Left ventricle myocardium inferior (tissue), 1 donor: ENCODE measurements around the gene B3GALT4. TPM values are rescaled to one million over a fixed set of nuclear protein-coding genes. Genes with fewer than 3 reads are reported as not detected.

Experiments
- DNase-seq: peaks from one replicate; pipeline ENCODE4 v3.0.0-alpha.2; 2020
- H3K27ac ChIP-seq: fragments of 200-600 bp; replicated peaks from 2 replicates; pipeline ENCODE4 v1.8.0; 2021
- H3K27me3 ChIP-seq: fragments of 200-600 bp; 2 replicates; pipeline ENCODE4 v1.8.0; 2021; ENCODE audit warnings: low read depth
- H3K36me3 ChIP-seq: fragments of 200-600 bp; 2 replicates; pipeline ENCODE4 v1.8.0; 2021
- H3K4me1 ChIP-seq: fragments of 200-600 bp; 2 replicates; pipeline ENCODE4 v1.8.0; 2021
- H3K4me3 ChIP-seq: fragments of 200-600 bp; 2 replicates; pipeline ENCODE4 v1.8.0; 2021; ENCODE audit warnings: mild to moderate bottlenecking, moderate library complexity
- H3K9me3 ChIP-seq: fragments of 200-600 bp; replicated peaks from 2 replicates; pipeline ENCODE4 v1.8.0; 2021
- intact Hi-C: fragments of 100-400 bp; cut with micrococcal nuclease; formaldehyde crosslinking; loops from one replicate; pipeline ENCODE4 v1.11.0; 2022
- total RNA-seq: library from RNA; stranded (reverse); fragmentation: NEBNext Ultra II Directional; extraction: Animal tissue kit (Norgen Biotek cat#: 25700); gene quantifications from one replicate; pipeline ENCODE4 v1.2.1, GENCODE V29; 2021
- TF ChIP-seq, protein P1 (sequence below): fragments of 200-600 bp; IDR thresholded peaks from 2 replicates; pipeline ENCODE4 v1.8.0; 2021; ENCODE audit warnings: antibody characterized with exemption, mild to moderate bottlenecking, borderline replicate concordance
- donor health status: DM: no; HTN: yes; CAD: no; lungs with severe emphysema.

B3GALT4 gene
- total RNA-seq, 1 donor from 2014 or later: 7.5 TPM

DNA sequence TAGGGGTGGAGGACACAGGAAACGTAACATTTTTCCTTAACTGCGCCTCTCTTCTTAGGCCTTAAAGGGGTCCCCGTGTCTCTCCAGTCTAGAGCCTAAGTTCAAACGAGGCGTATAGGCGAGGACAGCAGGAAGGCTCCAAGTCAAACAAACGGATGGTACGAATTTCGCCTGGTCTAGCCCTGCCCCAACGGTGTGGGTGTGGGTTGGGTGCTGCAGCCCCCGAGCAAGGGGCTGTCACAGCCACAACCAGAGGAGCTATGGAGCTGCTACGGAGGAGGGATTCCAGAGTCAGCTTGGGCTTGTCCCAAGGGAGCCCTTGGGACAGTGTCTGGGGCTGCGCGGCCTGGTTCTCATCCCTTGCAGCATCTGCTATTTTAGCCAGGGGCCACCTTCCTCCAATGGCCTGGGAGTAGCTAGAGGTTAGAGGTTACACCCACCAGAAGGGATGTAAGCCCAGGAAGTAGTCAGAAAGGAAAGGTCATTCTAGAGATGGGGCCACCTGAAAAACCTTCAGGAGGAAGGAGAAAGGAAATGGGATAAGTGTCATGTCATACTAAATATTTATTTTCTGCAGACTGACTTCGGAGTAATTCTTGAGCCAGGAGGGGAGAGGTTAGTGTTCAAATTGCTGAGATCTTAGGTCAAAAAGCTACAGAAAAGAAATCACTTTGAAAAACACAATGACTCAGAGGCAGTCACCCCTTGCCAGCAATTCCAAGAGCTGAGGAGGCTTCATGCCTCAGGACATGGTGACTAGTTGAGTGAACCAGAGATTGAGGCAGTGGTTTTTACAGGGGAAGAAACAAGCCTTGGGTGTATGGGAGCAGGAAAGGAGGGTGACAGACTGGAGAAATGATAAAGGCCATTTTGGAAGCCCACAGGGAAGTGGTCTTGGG, 26.9 kb upstream of the B3GALT4 start:
- TF ChIP-seq, protein P1, sequence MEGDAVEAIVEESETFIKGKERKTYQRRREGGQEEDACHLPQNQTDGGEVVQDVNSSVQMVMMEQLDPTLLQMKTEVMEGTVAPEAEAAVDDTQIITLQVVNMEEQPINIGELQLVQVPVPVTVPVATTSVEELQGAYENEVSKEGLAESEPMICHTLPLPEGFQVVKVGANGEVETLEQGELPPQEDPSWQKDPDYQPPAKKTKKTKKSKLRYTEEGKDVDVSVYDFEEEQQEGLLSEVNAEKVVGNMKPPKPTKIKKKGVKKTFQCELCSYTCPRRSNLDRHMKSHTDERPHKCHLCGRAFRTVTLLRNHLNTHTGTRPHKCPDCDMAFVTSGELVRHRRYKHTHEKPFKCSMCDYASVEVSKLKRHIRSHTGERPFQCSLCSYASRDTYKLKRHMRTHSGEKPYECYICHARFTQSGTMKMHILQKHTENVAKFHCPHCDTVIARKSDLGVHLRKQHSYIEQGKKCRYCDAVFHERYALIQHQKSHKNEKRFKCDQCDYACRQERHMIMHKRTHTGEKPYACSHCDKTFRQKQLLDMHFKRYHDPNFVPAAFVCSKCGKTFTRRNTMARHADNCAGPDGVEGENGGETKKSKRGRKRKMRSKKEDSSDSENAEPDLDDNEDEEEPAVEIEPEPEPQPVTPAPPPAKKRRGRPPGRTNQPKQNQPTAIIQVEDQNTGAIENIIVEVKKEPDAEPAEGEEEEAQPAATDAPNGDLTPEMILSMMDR: no peak
- peaks cover 23% of the 10 kb centered on the region for H3K36me3 ChIP-seq
- H3K27ac ChIP-seq: peak overlapping the region; percentile 96
- peak overlapping the region; percentile 72 for H3K4me3 ChIP-seq
- H3K9me3 ChIP-seq: no peaks in the 10 kb centered on the region
- peaks cover 30% of the 10 kb centered on the region for H3K4me1 ChIP-seq
- intact Hi-C loops: loop anchor here (5.0 kb wide), 2 partner anchors 88 to 128 kb away; no protein-coding TSS in a partner anchor
- DNase-seq: no peak
- H3K27me3 ChIP-seq: peaks cover 6% of the 10 kb centered on the region

DNA sequence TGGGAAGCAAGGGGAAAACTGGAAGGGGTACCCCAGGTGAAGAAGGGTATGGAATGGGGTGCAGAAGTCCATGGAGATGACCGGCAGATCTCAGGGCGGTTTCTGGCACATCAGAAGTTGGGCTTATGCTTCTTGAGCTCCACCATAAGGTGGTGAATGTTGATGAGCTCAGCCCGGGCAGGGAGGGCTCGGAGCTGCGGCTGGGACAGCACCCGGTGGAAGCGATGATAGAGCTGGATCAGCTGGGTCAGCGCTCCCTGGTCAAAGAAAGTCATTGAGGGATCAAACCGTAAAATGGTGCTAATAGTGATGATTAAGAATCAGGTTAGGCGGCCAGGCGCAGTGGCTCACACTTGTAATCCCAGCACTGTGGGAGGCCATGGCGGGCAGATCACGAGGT, 26.2 kb upstream of the B3GALT4 start:
- H3K9me3 ChIP-seq: no peaks in the 10 kb centered on the region
- H3K4me3 ChIP-seq: no peak overlapping the region
- peaks cover 30% of the 10 kb centered on the region for H3K4me1 ChIP-seq
- intact Hi-C loops: no loop called here
- peaks cover 23% of the 10 kb centered on the region for H3K36me3 ChIP-seq
- TF ChIP-seq, protein P1: no peak
- no peaks in the 10 kb centered on the region for H3K27me3 ChIP-seq
- DNase-seq: no peak
- H3K27ac ChIP-seq: peak overlapping the region; percentile 96

DNA sequence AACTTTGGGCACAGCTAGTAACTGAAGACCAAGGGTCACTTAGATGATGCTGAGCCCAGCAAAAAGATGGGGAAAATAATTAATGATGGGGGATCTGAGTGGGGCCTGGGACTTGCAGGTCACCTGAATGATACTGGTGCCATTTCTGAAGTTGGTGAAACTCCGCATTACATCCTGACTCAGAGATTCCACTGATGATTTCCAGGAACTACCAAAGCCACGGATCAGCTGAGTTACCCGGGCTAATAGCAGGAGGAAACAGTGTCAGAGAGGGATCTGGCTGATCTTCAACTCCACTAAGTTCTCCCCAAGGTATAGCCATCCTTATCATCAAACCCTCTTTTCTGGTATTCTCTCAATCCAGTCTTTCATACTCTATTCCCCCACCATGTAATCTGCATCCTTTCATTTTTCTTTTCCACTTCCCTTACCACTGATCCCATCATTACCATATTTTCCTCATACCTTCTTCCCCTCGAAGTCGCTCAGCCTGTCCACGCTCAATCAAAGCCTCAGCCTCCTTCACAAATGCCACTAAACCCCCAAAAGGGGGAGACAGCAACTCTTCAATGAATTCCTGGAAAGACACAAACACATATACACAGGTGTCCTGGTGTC, 25.4 kb upstream of the B3GALT4 start:
- no peaks in the 10 kb centered on the region for H3K27me3 ChIP-seq
- intact Hi-C loops: no loop called here
- DNase-seq: no peak
- no peak overlapping the region for H3K4me3 ChIP-seq
- TF ChIP-seq, protein P1: no peak
- no peaks in the 10 kb centered on the region for H3K9me3 ChIP-seq
- H3K27ac ChIP-seq: no peak overlapping the region
- peaks cover 25% of the 10 kb centered on the region for H3K36me3 ChIP-seq
- peaks cover 30% of the 10 kb centered on the region for H3K4me1 ChIP-seq

DNA sequence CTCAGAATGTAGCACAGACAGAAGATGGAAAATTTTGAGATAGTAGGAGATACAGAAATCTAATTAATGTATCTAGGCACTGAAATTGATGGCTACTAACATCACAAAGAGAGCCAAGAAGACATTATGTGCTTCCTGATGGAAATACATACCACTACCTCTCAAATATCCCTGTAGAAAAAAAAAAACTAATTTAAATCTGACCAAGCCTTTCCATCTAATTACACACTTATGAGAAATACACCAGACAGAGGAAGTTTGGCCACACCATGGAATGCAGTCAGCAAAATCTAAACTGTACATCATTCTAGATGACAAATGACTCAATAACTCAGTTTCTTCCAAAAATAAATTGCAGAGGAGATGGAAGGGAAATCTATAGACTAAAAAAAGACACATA, 24.2 kb upstream of the B3GALT4 start:
- TF ChIP-seq, protein P1: no peak
- no peak overlapping the region for H3K4me3 ChIP-seq
- peaks cover 38% of the 10 kb centered on the region for H3K36me3 ChIP-seq
- H3K9me3 ChIP-seq: no peaks in the 10 kb centered on the region
- H3K4me1 ChIP-seq: peaks cover 28% of the 10 kb centered on the region
- H3K27ac ChIP-seq: no peak overlapping the region
- H3K27me3 ChIP-seq: no peaks in the 10 kb centered on the region
- intact Hi-C loops: no loop called here
- DNase-seq: no peak

DNA sequence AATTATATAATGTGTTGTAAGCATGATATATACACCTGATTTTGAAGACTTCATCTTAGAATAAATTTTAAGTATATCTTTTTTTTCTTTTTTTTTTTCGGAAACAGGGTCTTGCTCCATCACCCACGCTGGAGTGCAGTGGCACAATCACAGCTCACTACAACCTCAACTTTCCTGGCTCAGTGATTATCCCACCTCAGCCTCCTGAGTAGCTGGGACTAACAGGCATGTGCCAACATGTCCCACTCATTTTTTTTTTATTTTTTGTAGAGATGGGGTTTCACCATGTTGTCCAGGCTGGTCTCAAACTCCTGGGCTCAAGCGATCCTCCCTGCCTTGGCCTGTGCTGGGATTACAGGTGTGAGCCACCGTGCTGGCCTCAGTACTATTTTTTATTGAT, 22.3 kb upstream of the B3GALT4 start:
- Histone ChIP-seq H3K27me3 (no peaks in the 10 kb centered on the region), H3K9me3 (no peaks in the 10 kb centered on the region), H3K4me1 (peaks cover 14% of the 10 kb centered on the region), H3K36me3 (peaks cover 54% of the 10 kb centered on the region), H3K4me3 (no peak overlapping the region), H3K27ac (no peak overlapping the region)
- no peak for DNase-seq
- TF ChIP-seq, protein P1: no peak
- intact Hi-C loops: no loop called here
